Effector memory CD4-positive, alpha-beta T cell (primary cell): Measurements from ENCODE around the gene INTS6.
"Not testable (repeated sequence)": the region's sequence is repeated elsewhere in the genome, so short reads cannot be mapped to it uniquely, and the experiment has no call there.

Experiments used
- DNase-seq, 3 donors: peaks; one replicate each; pipeline ENCODE4 v3.0.0-alpha.2; 2020
- H3K27ac ChIP-seq: 2 replicates; pipeline ENCODE4 v1.7.0; 2013; ENCODE audit warnings: mild to moderate bottlenecking, low read length, moderate library complexity; ENCODE audit not compliant: insufficient read depth, poor library complexity, severe bottlenecking
- H3K27me3 ChIP-seq: replicated peaks from 2 replicates; pipeline ENCODE4 v1.7.0; 2013; ENCODE audit warnings: mild to moderate bottlenecking, low read length; ENCODE audit not compliant: insufficient read depth, control insufficient read depth, poor library complexity, severe bottlenecking
- H3K36me3 ChIP-seq: 2 replicates; pipeline ENCODE4 v1.7.0; 2013; ENCODE audit warnings: mild to moderate bottlenecking, low read length, moderate library complexity; ENCODE audit not compliant: control insufficient read depth, insufficient read depth
- H3K4me1 ChIP-seq: 2 replicates; pipeline ENCODE4 v1.7.0; 2013; ENCODE audit warnings: low read length, mild to moderate bottlenecking; ENCODE audit not compliant: control insufficient read depth, insufficient read depth, poor library complexity, severe bottlenecking
- H3K4me3 ChIP-seq: 2 replicates; pipeline ENCODE4 v1.7.0; 2013; ENCODE audit warnings: low read length, low read depth, mild to moderate bottlenecking; ENCODE audit not compliant: insufficient read depth, poor library complexity, severe bottlenecking
- H3K9me3 ChIP-seq: 2 replicates; pipeline ENCODE4 v1.7.0; 2013; ENCODE audit warnings: mild to moderate bottlenecking, low read length, moderate library complexity; ENCODE audit not compliant: control insufficient read depth

INTS6 gene

GRCh38 chr13:51419001-51419636, 33.7 kb downstream of the INTS6 start:
- Histone ChIP-seq H3K36me3 (peaks cover 15% of the 10 kb centered on the region), H3K4me1 (peaks cover 32% of the 10 kb centered on the region), H3K9me3 (no peaks in the 10 kb centered on the region), H3K4me3 (no peak overlapping the region), H3K27me3 (no peaks in the 10 kb centered on the region), H3K27ac (no peak overlapping the region)
- no peak for DNase-seq

DNA sequence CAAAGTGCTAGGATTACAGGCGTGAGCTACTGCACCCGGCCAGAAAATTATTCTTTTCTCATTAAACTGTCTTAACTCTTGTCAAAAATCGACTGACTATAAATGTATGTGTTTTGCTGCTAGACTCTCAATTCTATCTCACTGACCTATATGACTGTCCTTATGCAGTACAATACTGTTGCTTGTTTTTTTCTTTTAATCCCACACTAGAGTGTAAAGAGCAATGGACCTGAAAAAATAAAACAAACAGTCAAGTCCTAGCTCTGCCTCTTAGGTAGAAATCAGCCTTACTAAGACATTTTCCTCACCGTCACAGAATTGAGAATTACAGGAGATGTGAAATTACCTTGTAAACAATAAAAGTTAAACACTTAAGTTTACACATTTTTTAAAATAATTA, 35.1 kb downstream of the INTS6 start:
- Histone ChIP-seq H3K4me1 (peaks cover 27% of the 10 kb centered on the region), H3K27ac (no peak overlapping the region), H3K27me3 (no peaks in the 10 kb centered on the region), H3K9me3 (no peaks in the 10 kb centered on the region), H3K36me3 (peaks cover 15% of the 10 kb centered on the region), H3K4me3 (no peak overlapping the region)
- no peak for DNase-seq

- DNase-seq: no peak
- H3K9me3 ChIP-seq: no peaks in the 10 kb centered on the region
- no peaks in the 10 kb centered on the region for H3K27me3 ChIP-seq
- peaks cover 11% of the 10 kb centered on the region for H3K4me1 ChIP-seq
- H3K4me3 ChIP-seq: no peak overlapping the region
- H3K27ac ChIP-seq: no peak overlapping the region
- H3K36me3 ChIP-seq: peaks cover 15% of the 10 kb centered on the region
Observed at GRCh38 chr13:51416107-51416506, 36.7 kb downstream of the INTS6 start.

DNA sequence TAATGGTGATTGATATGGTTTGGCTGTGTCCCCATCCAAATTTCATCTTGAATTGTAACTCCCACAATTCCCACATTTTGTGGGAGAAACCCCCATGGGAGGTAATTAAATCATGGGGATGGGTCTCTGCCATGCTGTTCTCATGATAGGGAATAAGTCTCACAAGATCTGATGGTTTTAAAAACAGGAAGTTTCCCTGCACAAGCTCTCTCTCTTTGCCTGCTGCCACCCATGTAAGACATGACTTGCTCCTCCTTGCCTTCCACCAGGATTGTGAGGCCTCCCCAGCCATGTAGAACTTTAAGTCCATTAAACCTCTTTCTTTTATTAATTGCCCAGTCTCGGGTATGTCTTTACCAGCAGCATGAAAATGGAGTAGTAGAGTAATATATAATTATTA, 37.5 kb downstream of the INTS6 start:
- not testable (repeated sequence) for H3K9me3 ChIP-seq, H3K27ac ChIP-seq, DNase-seq, H3K4me3 ChIP-seq, H3K4me1 ChIP-seq, H3K27me3 ChIP-seq
- H3K36me3 ChIP-seq: peaks cover 15% of the 10 kb centered on the region

GRCh38 chr13:51412431-51412830, 40.4 kb downstream of the INTS6 start:
- no peak overlapping the region for H3K4me3 ChIP-seq
- DNase-seq: no peak
- no peaks in the 10 kb centered on the region for H3K27me3 ChIP-seq
- H3K9me3 ChIP-seq: no peaks in the 10 kb centered on the region
- peaks cover 11% of the 10 kb centered on the region for H3K36me3 ChIP-seq
- no peak overlapping the region for H3K27ac ChIP-seq
- no peaks in the 10 kb centered on the region for H3K4me1 ChIP-seq

GRCh38 chr13:51405176-51405575, 47.7 kb downstream of the INTS6 start:
- Histone ChIP-seq H3K9me3 (no peaks in the 10 kb centered on the region), H3K27ac (no peak overlapping the region), H3K4me1 (no peaks in the 10 kb centered on the region), H3K36me3 (no peaks in the 10 kb centered on the region), H3K4me3 (no peak overlapping the region), H3K27me3 (no peaks in the 10 kb centered on the region)
- no peak for DNase-seq

DNA sequence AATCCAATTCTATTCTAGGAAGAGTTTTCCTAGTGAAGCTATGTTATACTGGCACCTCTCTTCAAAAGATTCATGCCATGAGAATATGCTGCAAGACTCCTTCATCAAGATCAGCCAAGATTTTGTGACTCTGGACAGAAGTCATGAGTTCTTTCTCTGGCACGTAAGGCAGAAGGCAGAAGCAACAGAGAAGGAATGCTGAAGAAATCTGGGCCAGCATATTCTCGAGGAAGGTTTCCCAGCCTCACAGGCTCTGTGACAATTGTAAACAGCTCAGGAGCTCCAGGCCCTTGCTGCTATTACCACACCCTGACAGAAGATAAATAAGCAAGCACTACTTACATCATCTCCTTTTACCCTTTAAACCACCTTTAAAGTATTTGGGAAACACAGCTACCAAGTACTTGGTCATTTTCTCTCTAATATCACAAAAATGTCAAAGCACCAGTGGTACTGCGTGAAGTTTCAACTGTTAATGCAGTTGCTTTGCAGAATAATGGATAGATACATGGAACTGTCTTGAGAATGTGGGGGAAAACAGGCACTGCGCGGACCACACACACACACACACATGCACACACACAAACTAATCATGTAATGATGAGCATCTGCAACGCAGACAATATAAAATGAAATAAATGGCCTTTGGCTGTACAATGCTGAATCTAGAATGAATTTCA, 55.4 kb downstream of the INTS6 start:
- H3K4me3 ChIP-seq: no peak overlapping the region
- no peak overlapping the region for H3K27ac ChIP-seq
- H3K9me3 ChIP-seq: no peaks in the 10 kb centered on the region
- H3K4me1 ChIP-seq: no peaks in the 10 kb centered on the region
- DNase-seq: no peak
- H3K36me3 ChIP-seq: peaks cover 5% of the 10 kb centered on the region
- H3K27me3 ChIP-seq: no peaks in the 10 kb centered on the region

DNA sequence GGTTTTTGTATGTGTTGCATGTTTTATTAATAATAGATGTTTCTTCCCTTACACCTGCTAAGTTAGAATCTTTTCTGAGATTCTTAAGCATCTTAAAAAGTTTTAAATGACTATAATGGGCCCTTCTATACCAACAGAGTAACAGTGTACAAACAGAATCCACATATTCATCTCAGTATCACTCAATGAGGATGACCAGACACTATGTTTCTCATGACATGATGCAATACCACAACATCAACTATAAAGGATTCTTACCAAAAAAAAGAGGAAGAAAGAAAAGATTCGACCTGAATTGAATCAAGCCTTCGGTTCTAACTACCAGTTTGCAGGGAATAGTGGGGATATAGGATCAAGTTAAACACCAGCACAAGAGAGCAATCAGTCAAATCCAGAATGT, 56.5 kb downstream of the INTS6 start:
- Histone ChIP-seq H3K4me3 (no peak overlapping the region), H3K36me3 (peaks cover 5% of the 10 kb centered on the region), H3K9me3 (no peaks in the 10 kb centered on the region), H3K27me3 (no peaks in the 10 kb centered on the region), H3K4me1 (no peaks in the 10 kb centered on the region), H3K27ac (no peak overlapping the region)
- DNase-seq: no peak

- peaks cover 5% of the 10 kb centered on the region for H3K36me3 ChIP-seq
- no peak for DNase-seq
- no peaks in the 10 kb centered on the region for H3K9me3 ChIP-seq
- H3K27me3 ChIP-seq: no peaks in the 10 kb centered on the region
- H3K27ac ChIP-seq: no peak overlapping the region
- H3K4me1 ChIP-seq: no peaks in the 10 kb centered on the region
- H3K4me3 ChIP-seq: no peak overlapping the region
Observed at GRCh38 chr13:51394724-51395123, 58.1 kb downstream of the INTS6 start.

DNA sequence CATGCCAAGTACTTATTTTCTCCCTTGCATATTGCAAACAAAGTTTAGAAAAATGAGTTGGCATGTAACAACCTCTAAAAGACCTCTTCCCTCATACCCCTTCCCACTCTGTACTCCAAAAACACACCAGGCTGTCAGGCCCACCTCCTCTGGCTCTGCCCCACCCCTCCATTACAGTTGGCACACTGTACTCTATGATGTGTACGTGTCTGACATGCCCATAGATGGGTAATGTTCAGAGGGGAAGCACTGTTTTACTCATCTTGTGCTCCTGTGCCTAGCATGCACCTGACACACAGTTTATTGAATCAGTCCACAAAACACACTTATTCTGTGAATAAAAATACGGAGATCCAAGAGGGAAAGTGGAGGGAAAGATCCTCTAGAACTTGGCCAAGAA, 67.7 kb downstream of the INTS6 start:
- Histone ChIP-seq H3K4me3 (no peak overlapping the region), H3K4me1 (no peaks in the 10 kb centered on the region), H3K27ac (no peak overlapping the region), H3K36me3 (peaks cover 20% of the 10 kb centered on the region), H3K27me3 (no peaks in the 10 kb centered on the region), H3K9me3 (no peaks in the 10 kb centered on the region)
- no peak for DNase-seq
